ENCODE measurements around the gene PTGS2.
"Not testable (repeated sequence)": the region's sequence is repeated elsewhere in the genome, so short reads cannot be mapped to it uniquely, and the experiment has no call there.

The PTGS2 gene

DNA sequence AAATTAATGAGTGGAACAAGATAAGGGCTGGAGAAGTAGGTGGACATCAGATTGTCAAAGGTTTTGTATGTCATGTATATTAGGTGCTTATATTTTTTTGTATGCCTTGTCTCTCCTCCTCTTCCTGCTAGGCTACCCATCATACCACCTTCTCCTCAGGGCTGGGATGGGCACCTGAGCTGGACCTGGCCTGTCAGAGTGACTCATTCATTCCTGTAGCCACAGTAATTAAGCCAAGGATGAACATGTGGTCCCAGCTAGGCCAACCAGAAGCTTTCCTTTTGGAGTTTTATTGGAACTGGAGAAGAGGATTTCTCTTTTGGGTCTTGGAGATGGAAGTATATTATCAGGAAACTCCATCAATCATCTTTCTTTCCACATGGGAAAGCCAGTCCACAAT, 21.2 kb downstream of the PTGS2 start:
- TF ChIP-seq, protein P1, sequence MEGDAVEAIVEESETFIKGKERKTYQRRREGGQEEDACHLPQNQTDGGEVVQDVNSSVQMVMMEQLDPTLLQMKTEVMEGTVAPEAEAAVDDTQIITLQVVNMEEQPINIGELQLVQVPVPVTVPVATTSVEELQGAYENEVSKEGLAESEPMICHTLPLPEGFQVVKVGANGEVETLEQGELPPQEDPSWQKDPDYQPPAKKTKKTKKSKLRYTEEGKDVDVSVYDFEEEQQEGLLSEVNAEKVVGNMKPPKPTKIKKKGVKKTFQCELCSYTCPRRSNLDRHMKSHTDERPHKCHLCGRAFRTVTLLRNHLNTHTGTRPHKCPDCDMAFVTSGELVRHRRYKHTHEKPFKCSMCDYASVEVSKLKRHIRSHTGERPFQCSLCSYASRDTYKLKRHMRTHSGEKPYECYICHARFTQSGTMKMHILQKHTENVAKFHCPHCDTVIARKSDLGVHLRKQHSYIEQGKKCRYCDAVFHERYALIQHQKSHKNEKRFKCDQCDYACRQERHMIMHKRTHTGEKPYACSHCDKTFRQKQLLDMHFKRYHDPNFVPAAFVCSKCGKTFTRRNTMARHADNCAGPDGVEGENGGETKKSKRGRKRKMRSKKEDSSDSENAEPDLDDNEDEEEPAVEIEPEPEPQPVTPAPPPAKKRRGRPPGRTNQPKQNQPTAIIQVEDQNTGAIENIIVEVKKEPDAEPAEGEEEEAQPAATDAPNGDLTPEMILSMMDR (conservative IDR thresholded peaks at IDR 0.05; ENCODE audit: low read depth) = no peak
- ChIA-PET POLR2A (ENCODE audit: low non-redundant PET) (no interaction called here), CTCF (no interaction called here)
- peak; percentile 83 for DNase-seq (ENCODE audit: low spot score)
- no peak overlapping the region for H3K27ac ChIP-seq

DNA sequence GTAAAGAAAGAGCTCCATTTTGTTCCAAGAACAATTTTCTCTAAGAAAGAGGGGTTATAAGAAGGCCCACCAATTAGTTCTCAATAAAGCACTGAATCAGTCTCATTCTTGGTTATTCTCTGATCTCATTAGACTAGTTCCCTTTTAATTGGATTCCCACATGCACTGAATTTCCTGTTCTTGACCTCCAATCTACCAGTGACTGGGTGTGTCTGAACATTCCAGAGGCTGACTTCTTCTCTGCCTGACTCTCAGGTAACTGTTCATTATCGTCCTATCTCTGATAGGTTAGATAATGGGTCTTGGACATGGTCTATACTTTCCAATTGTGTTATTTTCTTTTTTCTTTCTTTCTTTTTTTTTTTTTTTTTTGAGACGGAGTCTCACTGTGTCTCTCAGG, 22.7 kb downstream of the PTGS2 start:
- CTCF ChIA-PET = no interaction called here
- POLR2A ChIA-PET (ENCODE audit: low non-redundant PET) = no interaction called here
- H3K27ac ChIP-seq = no peak overlapping the region
- no peak for DNase-seq (ENCODE audit: low spot score)
- TF ChIP-seq, protein P1 (conservative IDR thresholded peaks at IDR 0.05; ENCODE audit: low read depth) = no peak

DNA sequence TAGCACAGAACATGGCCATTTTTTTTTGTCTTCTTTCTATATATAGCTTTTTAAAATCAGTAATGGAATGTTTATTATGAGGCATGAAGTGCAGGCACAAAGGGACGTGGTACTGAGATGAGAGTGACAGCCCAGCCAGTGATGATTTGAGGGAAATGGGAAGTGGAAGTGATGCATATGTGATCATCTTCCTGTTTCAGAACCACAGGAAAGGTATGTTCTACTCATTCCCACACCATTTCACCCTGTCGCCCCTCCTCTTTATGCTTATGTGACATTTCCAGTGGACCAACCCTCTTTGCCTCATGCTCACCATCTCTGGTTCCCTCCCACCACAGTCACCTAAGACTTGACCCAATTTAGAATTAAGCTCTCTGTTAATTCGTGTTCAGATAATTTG, 24.3 kb downstream of the PTGS2 start:
- DNase-seq (ENCODE audit: low spot score) = no peak
- no peak overlapping the region for H3K27ac ChIP-seq
- TF ChIP-seq, protein P1 (conservative IDR thresholded peaks at IDR 0.05; ENCODE audit: low read depth) = no peak
- ChIA-PET CTCF (interaction anchor here (0.7 kb wide), 1 partner anchor 1307 kb away, joined by 3 read pairs; no protein-coding TSS in a partner anchor), POLR2A (ENCODE audit: low non-redundant PET) (no interaction called here)

DNA sequence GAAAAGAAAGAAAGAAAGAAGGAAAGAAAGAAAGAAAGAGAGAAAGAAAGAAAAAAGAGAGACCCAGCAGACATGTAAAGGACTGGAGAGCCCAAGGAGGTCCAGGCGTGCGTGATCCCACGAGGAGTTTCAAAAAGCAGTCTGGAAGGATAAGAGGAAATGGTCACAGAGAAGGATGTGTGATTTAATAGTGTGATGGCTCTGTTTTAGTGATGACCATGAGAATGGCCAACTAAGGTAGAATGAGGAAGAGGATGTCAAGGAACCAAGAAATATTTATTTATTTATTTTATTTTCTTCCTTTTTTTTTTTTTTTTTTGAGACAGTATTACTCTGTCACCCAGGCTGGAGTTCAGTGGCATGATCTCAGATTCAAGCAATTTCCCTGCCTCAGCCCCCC, 25.5 kb downstream of the PTGS2 start:
- ChIA-PET CTCF (no interaction called here), POLR2A (ENCODE audit: low non-redundant PET) (no interaction called here)
- H3K27ac ChIP-seq = no peak overlapping the region
- no peak for DNase-seq (ENCODE audit: low spot score)
- TF ChIP-seq, protein P1 (conservative IDR thresholded peaks at IDR 0.05; ENCODE audit: low read depth) = no peak

DNA sequence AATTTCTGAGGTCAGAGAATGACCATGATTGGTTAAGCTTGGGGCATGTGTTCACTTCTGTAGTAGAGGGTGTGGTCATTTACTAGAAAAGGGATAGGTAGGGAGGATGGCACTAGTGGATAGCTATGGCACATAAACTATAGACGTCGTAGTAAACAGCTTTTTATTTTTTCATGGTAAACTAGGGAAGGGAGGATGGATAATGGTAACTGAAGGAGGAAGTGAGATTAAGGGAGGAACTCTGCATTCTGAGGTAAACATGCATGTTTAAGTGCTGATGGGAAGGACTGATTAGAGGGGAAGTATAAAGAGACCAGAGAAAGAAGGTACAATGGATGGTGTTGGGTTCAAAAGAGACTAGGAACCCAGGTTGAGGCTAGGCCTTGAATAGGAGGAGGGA, 26.9 kb downstream of the PTGS2 start:
- ChIA-PET POLR2A (ENCODE audit: low non-redundant PET) (no interaction called here), CTCF (no interaction called here)
- no peak for DNase-seq (ENCODE audit: low spot score)
- TF ChIP-seq, protein P1 (conservative IDR thresholded peaks at IDR 0.05; ENCODE audit: low read depth) = no peak
- H3K27ac ChIP-seq = no peak overlapping the region

DNA sequence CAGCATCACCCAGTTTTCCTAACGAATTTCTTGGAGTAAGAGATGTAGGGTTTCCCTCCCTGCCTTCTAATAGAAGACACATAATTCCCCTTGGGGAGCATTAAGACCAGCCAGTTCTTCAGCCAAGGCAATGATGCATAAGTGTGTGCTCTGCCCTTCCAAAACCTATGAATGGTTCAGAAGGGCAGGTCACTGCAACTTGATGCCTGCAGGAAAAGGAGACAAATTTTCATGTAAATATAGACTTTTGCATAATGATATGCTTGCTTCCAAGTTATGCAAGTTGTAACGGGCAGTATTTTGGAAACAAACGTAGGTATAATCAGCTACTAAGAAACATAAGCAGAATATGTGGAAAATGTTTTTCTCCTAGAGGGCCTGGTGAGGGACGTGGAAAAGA, 31.6 kb downstream of the PTGS2 start:
- no peak for DNase-seq (ENCODE audit: low spot score)
- no peak overlapping the region for H3K27ac ChIP-seq
- TF ChIP-seq, protein P1 (conservative IDR thresholded peaks at IDR 0.05; ENCODE audit: low read depth) = no peak
- CTCF ChIA-PET = no interaction called here
- POLR2A ChIA-PET (ENCODE audit: low non-redundant PET) = no interaction called here

DNA sequence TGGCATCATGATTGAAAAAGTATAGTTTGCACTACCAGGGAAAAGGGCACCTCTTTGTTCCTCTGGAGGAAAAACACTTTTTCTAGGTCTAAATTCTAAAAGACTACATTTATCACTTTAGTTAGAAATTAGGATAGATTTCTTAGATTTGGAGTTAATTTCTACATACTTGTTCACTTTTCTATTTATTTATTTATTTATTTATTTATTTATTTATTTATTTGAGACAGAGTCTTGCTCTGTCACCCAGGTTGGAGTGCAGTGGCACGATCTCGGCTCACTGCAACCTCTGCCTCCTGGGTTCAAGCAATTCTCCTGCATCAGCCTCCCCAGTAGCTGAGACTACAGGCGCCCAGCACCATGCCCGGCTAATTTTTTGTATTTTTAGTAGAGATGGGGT, 32.2 kb downstream of the PTGS2 start:
- H3K27ac ChIP-seq; POLR2A ChIA-PET (ENCODE audit: low non-redundant PET); DNase-seq (ENCODE audit: low spot score): not testable (repeated sequence)
- CTCF ChIA-PET = interaction anchor here (0.6 kb wide), 1 partner anchor 1164 kb away, joined by 4 read pairs; no protein-coding TSS in a partner anchor
